Left lung (tissue), 10 donors: Measurements from ENCODE around the gene H2BK1. TPM values are rescaled to one million over a fixed set of nuclear protein-coding genes. Genes with fewer than 3 reads are reported as not detected.

ENCODE experiments used
- ATAC-seq: fragments of 200-7000 bp; cut with Tn5 transposase; one replicate; pipeline ENCODE4 v1.9.1; 2020; ENCODE audit warnings: moderate library complexity
- DNase-seq, 4 donors: peaks; one replicate each; pipeline ENCODE4 v3.0.0-alpha.2; 2013 to 2020
- H3K27ac ChIP-seq, 2 donors: fragments of 200-600 bp; sonication (generic) in 1 of 2; one replicate each; pipeline versions ENCODE4 v1.5.0 to v1.8.0; 2020 to 2021
- H3K27me3 ChIP-seq, 2 donors: fragments of 200-600 bp; sonication (generic) in 1 of 2; one replicate each; pipeline versions ENCODE4 v1.5.0 to v1.8.0; 2020 to 2021
- H3K36me3 ChIP-seq, 2 donors: fragments of 200-600 bp; sonication (generic) in 1 of 2; one replicate each; pipeline versions ENCODE4 v1.5.0 to v1.8.0; 2020 to 2021
- H3K4me1 ChIP-seq, 2 donors: fragments of 200-600 bp; one replicate each; pipeline ENCODE4 v1.8.0; 2021
- H3K4me3 ChIP-seq, 2 donors: fragments of 200-600 bp; sonication (generic) in 1 of 2; one replicate each; pipeline versions ENCODE4 v1.5.0 to v1.8.0; 2020 to 2021; ENCODE audit warnings: mild to moderate bottlenecking in 1 of 2
- H3K9me3 ChIP-seq, 2 donors: fragments of 200-600 bp; sonication (generic) in 1 of 2; one replicate each; pipeline versions ENCODE4 v1.5.0 to v1.8.0; 2020 to 2021
- CTCF ChIP-seq, 2 donors: fragments of 200-600 bp; sonication (generic) in 1 of 2; IDR thresholded peaks; one replicate each; pipeline versions ENCODE4 v1.5.0 to v1.8.0; 2021; ENCODE audit warnings: antibody characterized with exemption in 2 of 2
- intact Hi-C, 2 donors: fragments of 100-400 bp; cut with DNase I; formaldehyde crosslinking; loops; one replicate each; pipeline versions ENCODE4 v1.11.2 to v1.14.2; 2022
- polyA plus RNA-seq, 6 donors: library from polyadenylated mRNA; unstranded; fragments of 120-200 nt; gene quantifications; one replicate each; pipeline ENCODE4 v1.2.1, GENCODE V29; 2013; ENCODE audit not compliant: insufficient read length in 6 of 6
- total RNA-seq, 2 donors: library from RNA; stranded (reverse); fragmentation: NEBNext Ultra II Directional; extraction: Animal tissue kit (Norgen Biotek cat#: 25700); gene quantifications; one replicate each; pipeline ENCODE4 v1.2.1, GENCODE V29; 2021
- donor health status: DM: no; HTN: yes; CAD: no.
- donor health status: DM: no; HTN: no; CAD: no.

H2BK1 gene
- total and polyA plus RNA-seq, 8 donors: not detected

GRCh38 chr7:151244841-151245346 is 34.6 kb upstream of the H2BK1 start:
- no peak overlapping the region for H3K27ac ChIP-seq
- ATAC-seq (no peak), DNase-seq (no peak)
- no peak for TF ChIP-seq CTCF (IDR thresholded peaks at IDR 0.05)
- H3K9me3 ChIP-seq: no peaks in the 10 kb centered on the region
- H3K4me3 ChIP-seq: no peak overlapping the region
- peaks cover 15 to 60% of the 10 kb centered on the region in 2 donors for H3K27me3 ChIP-seq
- H3K36me3 ChIP-seq: peaks cover 0 to 26% of the 10 kb centered on the region in 2 donors
- peaks cover 18 to 74% of the 10 kb centered on the region in 2 donors for H3K4me1 ChIP-seq
- intact Hi-C loops: loop anchor here in 1 of 2 donors (10.0 kb wide), 1 partner anchor 60 kb away; no protein-coding TSS in a partner anchor

GRCh38 chr7:151244196-151244840 is 34.0 kb upstream of the H2BK1 start:
- H3K27ac ChIP-seq: no peak overlapping the region
- peaks cover 15 to 54% of the 10 kb centered on the region in 2 donors for H3K27me3 ChIP-seq
- H3K9me3 ChIP-seq: no peaks in the 10 kb centered on the region
- ATAC-seq (peak; percentile 41), DNase-seq (peak in 1 of 4 donors; percentile 62)
- H3K4me1 ChIP-seq: peaks cover 14 to 68% of the 10 kb centered on the region in 2 donors
- H3K4me3 ChIP-seq: peak overlapping the region in 1 of 2 donors; percentile 14
- intact Hi-C loops: loop anchor here in 1 of 2 donors (10.0 kb wide), 1 partner anchor 60 kb away; no protein-coding TSS in a partner anchor
- peak; percentile 83 to 86 for TF ChIP-seq CTCF (IDR thresholded peaks at IDR 0.05)
- H3K36me3 ChIP-seq: peaks cover 0 to 32% of the 10 kb centered on the region in 2 donors

- ATAC-seq (no peak), DNase-seq (no peak)
- Histone ChIP-seq H3K36me3 (peaks cover 0 to 39% of the 10 kb centered on the region in 2 donors), H3K4me3 (peak overlapping the region in 1 of 2 donors; percentile 14), H3K4me1 (peaks cover 14 to 61% of the 10 kb centered on the region in 2 donors), H3K27ac (no peak overlapping the region), H3K9me3 (no peaks in the 10 kb centered on the region), H3K27me3 (peaks cover 15 to 47% of the 10 kb centered on the region in 2 donors)
- no peak for TF ChIP-seq CTCF (IDR thresholded peaks at IDR 0.05)
- intact Hi-C loops: loop anchor here in 1 of 2 donors (10.0 kb wide), 1 partner anchor 61 kb away; no protein-coding TSS in a partner anchor
These were observed 33.3 kb upstream of the H2BK1 start for GRCh38 chr7:151243408-151244195.

- Histone ChIP-seq H3K27ac (no peak overlapping the region), H3K4me1 (peaks cover 14 to 55% of the 10 kb centered on the region in 2 donors), H3K36me3 (peaks cover 0 to 45% of the 10 kb centered on the region in 2 donors), H3K4me3 (no peak overlapping the region), H3K27me3 (peaks cover 15 to 41% of the 10 kb centered on the region in 2 donors), H3K9me3 (no peaks in the 10 kb centered on the region)
- TF ChIP-seq CTCF (IDR thresholded peaks at IDR 0.05): no peak
- no peak for DNase-seq
- no peak for ATAC-seq
- intact Hi-C loops: loop anchor here in 1 of 2 donors (10.0 kb wide), 1 partner anchor 62 kb away; no protein-coding TSS in a partner anchor
These were observed 32.7 kb upstream of the H2BK1 start for GRCh38 chr7:151243045-151243349.
